ENCODE results near the gene GP2.

Gene GP2

DNA sequence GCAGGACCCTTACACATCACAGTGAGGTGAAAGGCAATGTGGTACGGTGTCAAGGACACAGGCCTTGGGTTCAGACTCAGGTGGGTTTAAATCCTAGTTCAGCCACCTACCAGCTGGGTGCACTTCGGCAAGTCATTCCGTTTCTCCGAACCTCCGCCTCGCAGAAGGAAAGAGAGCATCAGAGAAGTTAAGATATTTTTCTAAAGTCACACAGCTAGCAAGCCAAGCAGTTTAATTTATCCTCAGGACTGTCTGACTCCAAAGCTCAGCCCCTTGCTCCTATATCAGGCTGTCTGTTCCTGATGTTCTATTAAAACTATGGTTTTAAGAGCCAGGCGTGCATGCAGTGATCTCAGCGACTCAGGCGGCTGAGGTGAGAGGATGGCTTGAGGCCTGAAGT is 65.1 kb downstream of the GP2 start:
- H3K9ac ChIP-seq (ENCODE audit: insufficient read length, low read depth) = no peak overlapping the region
- no peaks in the 10 kb centered on the region for H3K4me1 ChIP-seq (ENCODE audit: insufficient read depth, insufficient read length)
- peaks cover 8% of the 10 kb centered on the region; the same call in 1 of the 2 replicates for H3K9me3 ChIP-seq (ENCODE audit: insufficient read depth, low read length)
- no peaks in the 10 kb centered on the region for H3K27me3 ChIP-seq (ENCODE audit: insufficient read depth, insufficient read length)
- H3K36me3 ChIP-seq (ENCODE audit: insufficient read depth, insufficient read length, low read length) = no peaks in the 10 kb centered on the region
- H3K4me3 ChIP-seq (ENCODE audit: insufficient read length, low read depth) = no peak overlapping the region
- no peak for TF ChIP-seq YY1 (IDR thresholded peaks at IDR 0.05; ENCODE audit: insufficient read depth, insufficient read length)
- no peak for TF ChIP-seq ZNF274 (IDR thresholded peaks at IDR 0.05; ENCODE audit: low read depth, low read length)
- no peak for TF ChIP-seq SUZ12 (IDR thresholded peaks at IDR 0.05; ENCODE audit: extremely low read depth, insufficient read depth, insufficient read length)
- no peak for DNase-seq (ENCODE audit: low read depth, low spot score)

- TF ChIP-seq ZNF274 (IDR thresholded peaks at IDR 0.05; ENCODE audit: low read depth, low read length) (no peak), SUZ12 (IDR thresholded peaks at IDR 0.05; ENCODE audit: extremely low read depth, insufficient read depth, insufficient read length) (no peak), YY1 (IDR thresholded peaks at IDR 0.05; ENCODE audit: insufficient read depth, insufficient read length) (no peak)
- no peak for DNase-seq (ENCODE audit: low read depth, low spot score)
- H3K27me3 ChIP-seq (ENCODE audit: insufficient read depth, insufficient read length) = no peaks in the 10 kb centered on the region
These were observed 66.9 kb downstream of the GP2 start for GRCh38 chr16:20260215-20261009.

More at GRCh38 chr16:20260215-20261009, 66.9 kb downstream of the GP2 start:
- Histone ChIP-seq H3K9ac (ENCODE audit: insufficient read length, low read depth) (no peak overlapping the region), H3K4me1 (ENCODE audit: insufficient read depth, insufficient read length) (no peaks in the 10 kb centered on the region), H3K36me3 (ENCODE audit: insufficient read depth, insufficient read length, low read length) (no peaks in the 10 kb centered on the region), H3K4me3 (ENCODE audit: insufficient read length, low read depth) (no peak overlapping the region), H3K9me3 (ENCODE audit: insufficient read depth, low read length) (peaks cover 8% of the 10 kb centered on the region; the same call in 1 of the 2 replicates)
